GM21723 (cell line): ENCODE measurements around the gene XRRA1.

ENCODE experiments used
- ATAC-seq: cut with Tn5 transposase; IDR thresholded peaks from one replicate; pipeline ENCODE4 v1.9.1; 2021; ENCODE audit warnings: mild to moderate bottlenecking, moderate library complexity; ENCODE audit not compliant: unreplicated experiment

The XRRA1 gene

GRCh38 chr11:74950374-74950969, 1.6 kb upstream of the XRRA1 start:
- ATAC-seq, result no peak

- no peak for ATAC-seq
These were observed 854 bp upstream of the XRRA1 start for GRCh38 chr11:74949753-74950137.

DNA sequence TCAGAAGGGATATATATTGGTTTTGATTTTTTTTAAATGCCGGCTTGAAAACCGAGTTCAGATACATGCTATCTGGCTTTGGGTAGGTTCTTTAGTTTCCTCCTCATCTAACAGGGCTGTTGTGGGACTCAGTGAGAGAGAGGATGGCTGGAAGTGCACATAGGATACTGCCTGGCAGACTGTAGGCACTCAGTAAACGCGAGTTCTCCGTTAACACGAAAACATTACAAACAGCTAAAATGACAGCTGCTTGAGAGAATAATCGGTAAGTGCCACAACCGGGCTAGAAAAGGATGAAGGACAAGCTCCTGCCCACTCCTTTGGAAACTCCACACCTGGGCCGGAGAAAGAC, 369 bp downstream of the XRRA1 start:
- peak; percentile 21 for ATAC-seq

GRCh38 chr11:74942073-74942759, 6.7 kb downstream of the XRRA1 start:
- ATAC-seq, result no peak

DNA sequence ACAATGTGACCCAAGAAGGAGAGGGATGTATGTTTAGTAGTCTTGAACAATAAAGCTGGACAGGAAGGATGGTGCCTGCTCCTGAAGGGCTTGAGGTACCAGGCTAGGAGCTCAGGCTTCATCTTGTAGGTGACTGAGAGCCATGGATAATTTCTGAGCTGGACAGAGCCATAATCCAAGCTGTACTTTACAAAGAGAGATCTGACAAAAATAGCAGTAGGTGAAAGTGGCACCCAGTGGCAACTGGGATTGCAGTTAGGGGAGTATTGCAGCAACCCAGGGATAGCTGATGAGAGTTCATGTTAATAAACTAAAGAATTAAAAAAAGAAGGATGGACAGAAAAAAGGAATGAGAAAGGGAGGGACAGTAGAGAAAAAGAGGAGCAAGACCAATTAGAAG, 7.4 kb downstream of the XRRA1 start:
- no peak for ATAC-seq

DNA sequence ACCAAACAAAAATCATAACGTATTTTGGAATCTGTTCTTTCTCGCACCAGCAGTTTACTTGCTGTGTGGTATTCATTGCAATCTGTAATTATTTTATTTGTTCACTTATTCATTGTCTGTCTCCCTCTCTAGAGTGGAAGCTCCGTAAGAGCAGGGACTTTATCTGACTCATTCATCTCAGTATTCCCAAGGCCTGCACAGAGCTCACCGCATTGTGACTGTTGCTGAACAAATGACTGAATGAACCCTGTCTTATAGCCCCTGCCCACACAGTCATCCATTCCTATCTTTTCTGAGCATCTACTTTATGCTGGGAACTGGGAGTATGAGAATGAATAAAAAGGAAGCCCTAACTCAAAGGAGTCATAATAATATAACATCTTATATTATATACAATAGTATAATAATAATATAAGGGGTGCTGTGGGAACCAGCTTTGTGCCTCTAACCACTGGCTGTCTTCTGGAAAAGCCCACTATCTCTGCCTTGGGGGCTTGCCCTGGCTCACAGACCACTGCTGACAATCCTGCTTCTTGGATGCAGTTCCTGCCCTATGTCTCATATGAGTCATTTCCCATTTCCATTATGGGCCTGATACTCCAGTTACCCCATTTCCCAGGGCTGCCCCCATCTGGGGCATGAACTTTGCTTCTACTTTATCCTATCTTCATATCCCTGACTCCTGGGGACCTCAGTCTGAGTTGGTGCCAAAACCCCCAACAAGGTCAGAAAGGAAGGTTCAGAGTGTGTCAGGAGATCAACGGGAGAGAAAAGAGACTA, 11.0 kb downstream of the XRRA1 start:
- no peak for ATAC-seq

DNA sequence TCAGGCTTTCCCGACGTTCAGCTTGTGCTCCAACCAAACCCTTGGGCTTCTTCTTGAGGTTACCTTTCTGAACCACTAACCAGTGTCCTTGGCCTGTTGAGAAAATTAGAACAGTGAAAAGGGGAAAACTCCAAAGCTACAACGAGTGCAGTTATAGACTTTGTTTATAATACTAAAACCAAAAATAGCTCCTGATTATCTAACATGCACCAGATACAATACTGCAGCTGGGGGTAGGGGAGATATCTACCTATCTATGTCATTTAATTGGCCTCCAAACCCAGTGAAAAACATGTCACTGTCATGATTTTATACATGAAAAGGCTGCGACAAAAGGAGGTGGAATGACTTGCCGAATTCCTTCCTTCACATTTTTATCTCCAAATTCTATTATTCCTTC, 11.9 kb downstream of the XRRA1 start:
- ATAC-seq, result no peak

DNA sequence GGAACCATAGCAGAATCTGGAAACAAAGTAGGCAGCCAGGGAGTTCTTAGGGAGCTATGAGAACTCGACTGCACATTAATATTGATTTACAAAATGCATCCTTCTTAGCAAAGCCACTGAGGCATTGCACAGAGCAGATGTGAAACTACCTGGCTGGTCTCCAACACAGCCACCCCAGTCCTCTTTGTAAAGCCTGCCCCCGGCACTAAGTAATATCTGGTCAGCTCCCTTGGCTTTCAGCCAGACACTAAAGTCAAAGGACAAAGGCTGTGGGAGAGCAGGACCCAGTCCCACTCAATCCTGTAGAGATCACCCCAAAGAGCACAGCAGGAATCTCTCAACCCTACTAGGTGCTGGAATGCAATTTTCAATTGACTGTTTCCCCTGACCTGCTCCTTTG, 12.8 kb downstream of the XRRA1 start:
- no peak for ATAC-seq

DNA sequence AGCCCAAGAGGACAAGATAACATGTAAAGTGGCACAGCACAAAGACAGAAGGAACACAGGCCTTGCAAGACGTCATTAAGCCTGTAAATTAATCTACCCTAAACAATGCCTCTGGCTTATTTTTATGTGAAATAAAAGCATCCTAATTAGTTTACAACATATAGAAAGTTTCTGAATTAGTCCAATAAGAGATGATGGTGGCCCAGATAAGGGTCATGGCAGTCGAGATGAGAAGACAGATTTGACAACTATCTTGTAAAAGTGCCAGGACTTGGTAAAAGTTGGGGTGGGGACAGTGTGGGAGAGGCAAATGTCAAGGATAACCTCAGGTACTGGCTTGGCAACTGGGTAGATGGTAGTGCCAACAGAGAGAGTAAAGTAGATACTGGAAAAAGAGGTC, 13.6 kb downstream of the XRRA1 start:
- ATAC-seq, result no peak

DNA sequence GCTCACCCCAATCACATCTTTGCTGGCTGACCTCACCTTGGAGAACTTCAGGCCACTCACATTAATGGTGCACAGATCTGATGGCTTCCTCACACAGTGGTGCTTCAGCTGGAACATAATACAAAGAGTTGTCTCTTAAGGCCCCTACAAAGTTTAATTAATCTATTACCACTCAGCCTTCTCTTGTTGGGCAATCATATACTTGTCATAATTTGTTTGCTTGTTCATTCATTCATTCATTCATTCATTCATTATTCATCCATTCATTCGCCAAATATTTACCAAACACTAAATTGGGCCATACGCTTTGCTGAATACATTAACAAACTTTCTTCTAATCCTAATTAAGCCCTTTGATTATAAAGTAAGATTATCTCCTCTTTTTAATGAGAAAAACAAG, 15.1 kb downstream of the XRRA1 start:
- ATAC-seq, result no peak

DNA sequence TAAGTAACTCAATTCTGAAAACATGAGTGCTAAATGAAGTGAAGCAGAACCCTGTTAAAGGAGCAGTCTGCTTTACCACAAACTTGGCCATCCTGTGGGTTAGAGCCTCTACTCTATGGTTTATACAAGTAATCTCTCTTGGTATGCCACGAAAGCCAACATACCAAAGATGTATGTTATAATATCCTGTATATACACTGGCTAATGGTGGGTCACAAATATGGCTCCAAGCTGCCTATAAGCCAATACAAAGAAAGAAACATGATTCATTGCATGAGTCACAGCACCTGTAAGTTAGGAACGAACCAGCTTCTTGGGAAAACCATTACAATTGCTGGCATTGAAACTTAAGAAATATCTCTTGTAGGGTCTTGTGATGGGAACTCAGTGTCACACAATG, 16.1 kb downstream of the XRRA1 start:
- no peak for ATAC-seq

DNA sequence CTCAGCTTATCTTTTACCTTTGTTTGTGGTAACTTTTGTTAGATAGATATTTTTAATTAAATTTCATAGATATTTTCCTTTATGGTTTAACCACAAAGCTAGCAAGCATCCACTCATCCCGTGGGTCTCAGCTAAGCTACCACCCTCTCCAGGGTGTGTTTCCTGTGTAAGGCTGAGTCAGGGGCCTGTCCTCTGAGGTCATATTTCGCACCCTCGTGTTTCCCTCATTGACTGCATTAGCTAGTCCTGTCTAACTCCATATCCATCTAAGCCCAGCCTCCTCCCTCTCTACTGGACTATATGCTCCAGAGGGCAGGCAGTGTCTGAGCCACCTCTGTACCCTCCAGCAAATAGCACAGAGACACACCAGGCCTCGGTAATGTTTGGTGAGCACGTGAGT, 16.7 kb downstream of the XRRA1 start:
- ATAC-seq, result no peak

DNA sequence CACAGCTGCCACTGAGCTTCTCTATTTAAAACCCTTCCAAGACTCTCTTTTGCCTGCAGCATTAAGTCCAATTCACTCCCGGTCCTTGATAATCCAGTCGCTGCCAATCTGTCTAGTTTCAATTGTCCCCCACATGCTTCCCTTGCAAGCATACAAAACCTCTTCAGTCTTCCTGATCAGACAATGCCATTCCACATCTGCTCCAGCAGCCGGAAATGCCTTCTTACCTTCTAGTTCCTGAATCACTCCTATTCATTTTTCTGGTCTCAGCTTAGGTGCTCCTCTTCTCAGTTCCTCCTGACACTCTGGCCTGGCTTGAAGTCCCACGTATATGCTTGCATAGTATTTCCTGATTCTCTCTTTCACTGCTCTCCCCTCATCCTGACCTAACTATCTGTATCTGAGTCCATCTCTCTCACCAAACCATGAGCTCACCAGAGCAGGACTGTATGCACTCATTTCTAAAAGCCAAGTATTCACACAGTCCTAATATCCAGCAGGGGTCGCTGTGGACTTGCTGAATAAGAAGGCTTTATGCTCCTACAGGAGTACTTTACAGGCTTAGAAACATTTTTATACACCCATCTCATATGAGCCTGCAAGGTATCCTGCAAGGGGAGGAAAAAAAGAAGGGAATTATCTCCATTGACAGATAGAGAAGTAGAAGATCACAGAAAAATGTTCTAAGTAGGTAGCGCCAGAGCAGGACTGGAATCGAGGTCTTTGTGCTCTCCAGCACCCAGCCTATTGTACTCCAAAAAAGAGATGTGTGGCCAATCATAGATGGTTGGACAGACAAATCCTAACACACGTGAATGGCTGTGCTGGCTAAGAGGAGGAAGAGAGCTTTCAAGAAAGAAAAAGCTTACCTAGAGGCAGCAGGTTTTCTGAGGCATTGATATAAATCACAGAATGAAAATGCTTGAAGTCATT, 19.2 kb downstream of the XRRA1 start:
- no peak for ATAC-seq

- no peak for ATAC-seq
These were observed 21.4 kb downstream of the XRRA1 start for GRCh38 chr11:74927496-74927895.

GRCh38 chr11:74926304-74927030, 22.4 kb downstream of the XRRA1 start:
- ATAC-seq, result no peak

GRCh38 chr11:74925281-74925680, 23.6 kb downstream of the XRRA1 start:
- no peak for ATAC-seq

GRCh38 chr11:74923125-74923524, 25.8 kb downstream of the XRRA1 start:
- no peak for ATAC-seq

DNA sequence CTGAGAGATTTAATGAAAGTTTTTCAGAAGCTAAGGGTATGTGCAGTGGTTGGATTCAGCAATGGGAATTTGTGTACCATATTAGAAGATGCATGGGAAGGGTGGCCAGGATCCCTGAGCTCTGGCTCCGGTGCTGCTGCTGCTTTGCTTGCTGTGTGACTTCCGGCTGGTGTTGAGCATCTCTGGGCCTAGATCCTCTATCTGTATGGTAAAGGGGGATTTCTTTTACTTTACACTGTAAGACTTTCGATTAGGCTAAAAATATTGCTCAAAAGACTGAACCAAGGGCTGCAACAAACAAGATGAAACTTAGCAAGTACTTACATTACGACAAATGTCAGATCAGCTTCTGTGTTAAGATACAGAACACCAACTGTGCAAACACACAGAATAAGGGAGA, 39.1 kb downstream of the XRRA1 start:
- no peak for ATAC-seq

- ATAC-seq, result no peak
These were observed 39.5 kb downstream of the XRRA1 start for GRCh38 chr11:74909385-74909784.

DNA sequence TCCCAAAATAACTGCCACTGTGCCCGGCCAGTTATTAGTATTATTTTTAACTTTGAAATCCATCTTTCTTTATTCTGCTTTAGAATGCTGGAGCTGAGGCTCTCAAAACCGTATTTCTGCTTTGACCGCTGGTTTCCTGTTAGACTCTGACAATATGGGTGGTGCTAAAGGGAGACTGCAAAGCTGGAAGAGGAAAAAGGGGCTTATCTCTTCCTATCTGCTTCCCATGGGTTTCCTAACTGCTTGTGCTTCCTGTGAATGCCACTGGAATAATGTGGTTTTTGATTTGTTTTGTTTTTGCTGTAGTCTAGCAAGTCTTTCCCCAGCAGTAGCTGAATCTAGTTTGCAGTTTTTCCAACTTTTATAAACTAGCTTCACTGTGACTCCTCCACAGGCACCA, 43.6 kb downstream of the XRRA1 start:
- no peak for ATAC-seq

- ATAC-seq, result no peak
These were observed 46.5 kb downstream of the XRRA1 start for GRCh38 chr11:74902342-74902741.
